Left lung (tissue), 14 donors: ENCODE results near the gene SPTLC1. TPM values are rescaled to one million over a fixed set of nuclear protein-coding genes. Genes with fewer than 3 reads are reported as not detected.

Source experiments
- ATAC-seq: fragments of 200-7000 bp; cut with Tn5 transposase; one replicate; pipeline ENCODE4 v1.9.1; 2020; ENCODE audit warnings: moderate library complexity
- DNase-seq, 4 donors: peaks; one replicate each; pipeline ENCODE4 v3.0.0-alpha.2; 2013 to 2020
- H3K27ac ChIP-seq, 2 donors: fragments of 200-600 bp; sonication (generic) in 1 of 2; one replicate each; pipeline versions ENCODE4 v1.5.0 to v1.8.0; 2020 to 2021
- H3K27me3 ChIP-seq, 2 donors: fragments of 200-600 bp; sonication (generic) in 1 of 2; one replicate each; pipeline versions ENCODE4 v1.5.0 to v1.8.0; 2020 to 2021
- H3K36me3 ChIP-seq, 2 donors: fragments of 200-600 bp; sonication (generic) in 1 of 2; one replicate each; pipeline versions ENCODE4 v1.5.0 to v1.8.0; 2020 to 2021
- H3K4me1 ChIP-seq, 2 donors: fragments of 200-600 bp; one replicate each; pipeline ENCODE4 v1.8.0; 2021
- H3K4me3 ChIP-seq, 2 donors: fragments of 200-600 bp; sonication (generic) in 1 of 2; one replicate each; pipeline versions ENCODE4 v1.5.0 to v1.8.0; 2020 to 2021; ENCODE audit warnings: mild to moderate bottlenecking in 1 of 2
- H3K9me3 ChIP-seq, 2 donors: fragments of 200-600 bp; sonication (generic) in 1 of 2; one replicate each; pipeline versions ENCODE4 v1.5.0 to v1.8.0; 2020 to 2021
- CTCF ChIP-seq, 2 donors: fragments of 200-600 bp; sonication (generic) in 1 of 2; IDR thresholded peaks; one replicate each; pipeline versions ENCODE4 v1.5.0 to v1.8.0; 2021; ENCODE audit warnings: antibody characterized with exemption in 2 of 2
- intact Hi-C, 2 donors: fragments of 100-400 bp; cut with DNase I; formaldehyde crosslinking; loops; one replicate each; pipeline versions ENCODE4 v1.11.2 to v1.14.2; 2022
- long read RNA-seq, 12 donors: library from polyadenylated mRNA in 2 of 12; unstranded in 2 of 12; transcript quantifications; one replicate each; pipeline ENCODE4 v2.0.0 and lab custom pipeline, GENCODE V29; 2019 to 2026
- polyA plus RNA-seq, 6 donors: library from polyadenylated mRNA; unstranded; fragments of 120-200 nt; gene quantifications; one replicate each; pipeline ENCODE4 v1.2.1, GENCODE V29; 2013; ENCODE audit not compliant: insufficient read length in 6 of 6
- total RNA-seq, 2 donors: library from RNA; stranded (reverse); fragmentation: NEBNext Ultra II Directional; extraction: Animal tissue kit (Norgen Biotek cat#: 25700); gene quantifications; one replicate each; pipeline ENCODE4 v1.2.1, GENCODE V29; 2021
- donor health status: DM: no; HTN: yes; CAD: no.
- donor health status: DM: no; HTN: no; CAD: no.

The SPTLC1 gene
- total RNA-seq, result 10 to 100 TPM; 68.0 to 73.8 TPM
- 10 to 100 TPM; 79.4 to 91.6 (median 85.1) TPM for polyA plus RNA-seq
- long read RNA-seq, donor 1, transcript SPTLC1-204 (3 exons, 490 nt), result minor isoform, 6 of 33 reads
- long read RNA-seq, donor 1, transcript SPTLC1-201 (15 exons, 1,894 nt), result major isoform, 25 of 33 reads
- long read RNA-seq, donor 1, partial matches to known transcripts, result 0 of 33 reads
- long read RNA-seq, donor 1, other reads (novel, unspliced or antisense), result 0 of 33 reads
- long read RNA-seq, donor 2, transcript SPTLC1-201 (15 exons, 1,894 nt), result major isoform, 14 of 19 reads
- long read RNA-seq, donor 2, transcript SPTLC1-204 (3 exons, 490 nt), result minor isoform, 5 of 19 reads
- long read RNA-seq, donor 2, partial matches to known transcripts, result 0 of 19 reads
- long read RNA-seq, donor 2, other reads (novel, unspliced or antisense), result 0 of 19 reads
- long read RNA-seq, donor 3, transcript SPTLC1-201 (15 exons, 1,894 nt), result major isoform, 11 of 12 reads
- long read RNA-seq, donor 3, partial matches to known transcripts, result 0 of 12 reads
- long read RNA-seq, donor 3, other reads (novel, unspliced or antisense), result 0 of 12 reads
- long read RNA-seq, donor 4, transcript SPTLC1-201 (15 exons, 1,894 nt), result major isoform, 10 of 14 reads
- long read RNA-seq, donor 4, partial matches to known transcripts, result 2 of 14 reads
- long read RNA-seq, donor 4, other reads (novel, unspliced or antisense), result 2 of 14 reads
- long read RNA-seq, donor 5, transcript SPTLC1-201 (15 exons, 1,894 nt), result major isoform, 12 of 15 reads
- long read RNA-seq, donor 5, partial matches to known transcripts, result 0 of 15 reads
- long read RNA-seq, donor 5, other reads (novel, unspliced or antisense), result 0 of 15 reads
- long read RNA-seq, donor 6, transcript SPTLC1-201 (15 exons, 1,894 nt), result major isoform, 15 of 18 reads
- long read RNA-seq, donor 6, partial matches to known transcripts, result 0 of 18 reads
- long read RNA-seq, donor 6, other reads (novel, unspliced or antisense), result 0 of 18 reads
- long read RNA-seq, donor 7, transcript SPTLC1-201 (15 exons, 1,894 nt), result major isoform, 21 of 25 reads
- long read RNA-seq, donor 7, partial matches to known transcripts, result 0 of 25 reads
- long read RNA-seq, donor 7, other reads (novel, unspliced or antisense), result 0 of 25 reads
- long read RNA-seq, donor 8, transcript SPTLC1-201 (15 exons, 1,894 nt), result major isoform, 16 of 34 reads
- long read RNA-seq, donor 8, partial matches to known transcripts, result 14 of 34 reads
- long read RNA-seq, donor 8, other reads (novel, unspliced or antisense), result 0 of 34 reads
- long read RNA-seq, donor 9, result 0 reads
- long read RNA-seq, donor 10, partial matches to known transcripts, result 2 of 6 reads
- long read RNA-seq, donor 10, other reads (novel, unspliced or antisense), result 0 of 6 reads
- long read RNA-seq, donor 11, transcript SPTLC1-201 (15 exons, 1,894 nt), result major isoform, 12 of 16 reads
- long read RNA-seq, donor 11, partial matches to known transcripts, result 0 of 16 reads
- long read RNA-seq, donor 11, other reads (novel, unspliced or antisense), result 0 of 16 reads
- long read RNA-seq, donor 12, transcript SPTLC1-201 (15 exons, 1,894 nt), result major isoform, 7 of 22 reads
- long read RNA-seq, donor 12, transcript SPTLC1-204 (3 exons, 490 nt), result minor isoform, 6 of 22 reads
- long read RNA-seq, donor 12, partial matches to known transcripts, result 6 of 22 reads
- long read RNA-seq, donor 12, other reads (novel, unspliced or antisense), result 0 of 22 reads

DNA sequence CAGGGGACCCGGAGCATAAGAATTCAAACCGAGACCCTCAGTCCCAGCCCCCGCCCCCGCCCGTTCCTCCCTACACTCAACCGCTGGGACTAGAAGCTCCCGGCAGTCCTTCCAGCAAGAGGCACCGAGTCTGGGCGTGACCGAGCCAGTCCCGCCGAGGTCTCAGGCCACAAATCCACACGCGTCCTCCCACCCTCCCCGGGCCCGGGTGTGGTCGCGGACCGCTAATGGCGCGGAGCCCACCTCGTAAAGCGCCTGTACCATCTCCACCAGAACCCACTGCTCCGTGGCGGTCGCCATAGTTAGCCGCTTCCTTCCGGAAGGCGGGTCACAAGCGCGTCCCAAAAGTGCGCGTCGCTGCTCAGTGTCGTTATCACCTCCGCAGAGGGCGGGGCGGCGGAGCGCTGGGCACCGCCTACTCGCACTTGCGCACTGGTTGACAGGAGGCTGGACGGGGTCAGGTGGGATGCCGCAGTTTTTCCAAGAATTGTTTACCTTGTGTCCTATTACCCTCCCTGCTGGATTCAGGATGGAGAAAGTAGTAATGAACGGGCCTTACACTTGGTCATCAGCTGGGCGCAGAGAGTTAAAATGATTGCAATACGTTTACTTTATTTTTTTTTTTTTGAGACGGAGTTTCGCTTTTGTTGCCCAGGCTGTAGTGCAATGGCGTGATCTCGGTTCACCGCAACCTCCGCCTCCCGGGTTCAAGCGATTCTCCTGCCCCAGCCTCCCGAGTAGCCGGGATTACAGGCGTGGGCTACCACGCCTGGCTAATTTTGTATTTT, at the start of gene SPTLC1:
TSS of gene SPTLC1 (minus strand) at position 343 of the 788 bp plus-strand sequence. CDS start at position 300, 43 bp downstream.
- peak; percentile 100 for ATAC-seq
- Histone ChIP-seq H3K9me3 (no peaks in the 10 kb centered on the region), H3K4me1 (peaks cover 15 to 42% of the 10 kb centered on the region in 2 donors), H3K27me3 (no peaks in the 10 kb centered on the region), H3K27ac (peak within 1 kb of the TSS; percentile 86 to 92), H3K36me3 (peaks cover 3 to 18% of the 10 kb centered on the region in 2 donors), H3K4me3 (peak within 1 kb of the TSS; percentile 73 to 80)
- DNase-seq, result peak; percentile 96 to 98 (median 96)
- no peak for TF ChIP-seq CTCF (IDR thresholded peaks at IDR 0.05)
- intact Hi-C loops, result no loop called here

DNA sequence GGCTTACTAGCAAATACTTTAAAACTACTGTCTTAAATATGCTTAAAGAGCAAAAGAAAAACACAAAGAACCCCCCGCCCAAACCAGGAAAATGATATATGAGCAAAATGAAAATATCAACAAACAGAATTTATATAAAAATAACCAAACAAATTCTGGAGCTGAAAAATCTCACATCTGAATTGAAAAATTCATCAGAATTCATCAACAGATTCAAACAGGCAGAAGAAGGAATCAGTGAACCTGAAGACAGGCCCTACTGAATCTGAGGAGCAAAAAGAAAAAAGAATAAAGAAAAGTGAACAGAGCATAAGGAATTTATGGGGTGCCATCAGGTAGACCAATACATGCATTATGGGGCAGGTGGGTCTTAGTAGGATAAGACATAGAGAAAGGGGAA, 49.8 kb upstream of the SPTLC1 start:
- intact Hi-C loops, result no loop called here
- no peak for ATAC-seq

GRCh38 chr9:92164490-92164889, 49.3 kb upstream of the SPTLC1 start:
- Histone ChIP-seq H3K4me3 (no peak overlapping the region), H3K27me3 (no peaks in the 10 kb centered on the region), H3K27ac (no peak overlapping the region), H3K4me1 (no peaks in the 10 kb centered on the region), H3K9me3 (peaks cover 0 to 6% of the 10 kb centered on the region in 2 donors), H3K36me3 (no peaks in the 10 kb centered on the region)
- DNase-seq, result no peak
- intact Hi-C loops, result no loop called here
- no peak for ATAC-seq
- TF ChIP-seq CTCF (IDR thresholded peaks at IDR 0.05), result no peak

More for the DNA sequence above, 49.8 kb upstream of the SPTLC1 start:
- no peak for DNase-seq
- Histone ChIP-seq H3K27me3 (no peaks in the 10 kb centered on the region), H3K4me1 (no peaks in the 10 kb centered on the region), H3K27ac (no peak overlapping the region), H3K9me3 (peaks cover 0 to 6% of the 10 kb centered on the region in 2 donors), H3K36me3 (no peaks in the 10 kb centered on the region), H3K4me3 (no peak overlapping the region)
- no peak for TF ChIP-seq CTCF (IDR thresholded peaks at IDR 0.05)

DNA sequence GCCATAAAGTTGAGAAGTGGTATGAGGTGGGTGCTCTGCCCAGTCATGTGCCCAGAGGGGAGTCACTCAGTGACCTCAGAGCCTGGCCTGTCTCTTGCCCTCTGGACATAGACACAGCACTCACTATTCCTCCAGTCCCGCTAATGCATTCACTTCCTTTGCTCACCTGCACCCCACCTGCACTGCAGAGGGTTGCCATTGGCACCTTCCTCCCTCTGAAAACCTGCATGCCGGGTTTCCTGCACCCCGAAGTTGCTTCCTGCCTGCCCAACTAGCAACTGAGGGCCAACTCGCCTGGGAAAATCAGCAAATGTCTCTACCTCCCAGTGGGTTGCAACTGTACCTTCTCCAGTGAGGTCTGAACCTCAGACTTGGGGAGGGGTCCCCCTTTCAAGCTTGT, 48.1 kb upstream of the SPTLC1 start:
- peaks cover 0 to 6% of the 10 kb centered on the region in 2 donors for H3K9me3 ChIP-seq
- no peak overlapping the region for H3K27ac ChIP-seq
- TF ChIP-seq CTCF (IDR thresholded peaks at IDR 0.05), result no peak
- ATAC-seq (no peak), DNase-seq (no peak)
- intact Hi-C loops, result no loop called here
- H3K4me1 ChIP-seq, result no peaks in the 10 kb centered on the region
- H3K4me3 ChIP-seq, result no peak overlapping the region
- no peaks in the 10 kb centered on the region for H3K36me3 ChIP-seq
- no peaks in the 10 kb centered on the region for H3K27me3 ChIP-seq
